Inflammatory macrophage treated with lipopolysaccharide for 4 hours (primary cell): ENCODE data around the gene KDM4F.
"Not testable (repeated sequence)": the region's sequence is repeated elsewhere in the genome, so short reads cannot be mapped to it uniquely, and the experiment has no call there.

Experiments
- DNase-seq: peaks from one replicate; pipeline ENCODE4 v3.0.0-alpha.2; 2020

The KDM4F gene

GRCh38 chr11:95049122-95049521 lies at the start of gene KDM4F:
KDM4F (plus strand) TSS chr11:95049422.
- not testable (repeated sequence) for DNase-seq

DNA sequence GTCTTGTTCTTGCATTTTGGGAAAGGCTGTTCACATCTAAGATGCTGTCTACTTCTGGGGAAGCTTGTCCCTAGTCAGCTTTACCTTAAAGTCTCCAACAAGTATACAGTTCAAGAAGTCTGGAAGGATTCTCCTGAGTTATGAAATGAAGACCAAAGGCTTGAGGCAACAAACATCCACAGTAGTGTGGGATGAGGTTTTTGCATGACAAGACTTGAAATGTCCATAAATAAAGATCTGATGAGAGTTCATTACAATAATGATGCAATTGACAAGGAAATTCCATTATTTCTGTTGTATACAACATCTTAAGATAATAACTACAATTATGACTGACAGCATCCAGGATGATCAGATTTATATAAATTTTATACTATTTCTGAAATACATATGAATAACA lies 45.5 kb upstream of the KDM4F start:
- peak; percentile 9 for DNase-seq

- DNase-seq, result no peak
Measured at GRCh38 chr11:95005642-95006041, 43.6 kb upstream of the KDM4F start.

DNA sequence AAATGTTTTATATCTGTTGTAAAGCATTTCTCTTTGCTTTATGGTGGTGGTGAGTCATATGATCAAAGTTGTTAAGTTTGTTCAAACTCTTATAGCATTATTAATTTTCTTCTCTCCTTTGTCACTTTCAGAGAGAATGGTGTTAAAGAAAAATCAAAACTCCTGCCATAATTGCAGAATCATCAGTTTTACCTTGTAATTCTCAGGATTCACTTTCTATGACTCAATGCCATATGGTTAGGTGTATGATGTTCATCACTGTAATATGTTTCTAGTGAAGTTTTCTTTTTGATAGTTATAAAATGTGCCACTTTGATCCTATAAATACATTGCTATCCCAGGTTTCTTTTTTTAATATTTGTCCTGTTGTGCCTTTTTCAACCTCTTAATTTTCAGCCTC lies 37.8 kb upstream of the KDM4F start:
- DNase-seq, result no peak

- no peak for DNase-seq
Measured at GRCh38 chr11:95014184-95014821, 34.9 kb upstream of the KDM4F start.

DNA sequence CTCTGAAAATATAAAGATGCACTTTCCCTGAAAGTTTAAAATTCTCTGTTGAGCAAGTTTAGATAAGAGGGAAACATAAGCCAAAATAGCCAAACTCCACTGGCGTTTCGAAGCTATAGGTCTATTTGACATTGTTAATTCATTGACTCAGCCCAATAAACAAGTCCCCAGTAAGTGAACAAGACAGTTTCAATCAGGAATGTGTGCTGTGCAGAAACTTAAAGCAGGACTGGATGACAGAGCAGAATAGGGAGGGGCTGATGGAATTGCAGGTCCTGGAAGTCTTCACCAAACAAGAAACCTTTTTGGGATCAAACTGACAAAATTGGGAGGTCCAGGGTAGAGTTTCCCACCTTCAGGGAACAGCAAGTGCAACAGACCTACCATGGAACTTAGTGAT lies 33.1 kb upstream of the KDM4F start:
- DNase-seq, result no peak

DNA sequence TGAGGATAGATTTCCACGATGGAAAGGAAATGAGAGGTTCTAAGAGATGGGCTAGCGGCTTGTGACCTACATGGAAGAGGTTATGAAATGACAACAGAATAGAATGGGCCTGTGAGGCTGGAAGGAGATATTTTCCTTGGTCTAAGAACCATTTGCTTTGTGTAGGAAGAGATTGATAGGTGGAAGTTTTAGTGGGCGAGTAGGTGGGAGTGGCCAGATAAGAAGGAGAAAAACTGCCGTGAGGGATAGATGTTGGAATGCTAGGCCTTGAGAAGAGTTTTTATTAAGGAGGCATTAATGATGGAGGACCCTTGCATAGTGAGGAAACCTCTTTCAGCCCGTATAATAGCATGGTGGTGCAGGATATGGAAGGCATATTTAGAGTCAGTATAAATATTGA lies 27.8 kb upstream of the KDM4F start:
- DNase-seq, result not testable (repeated sequence)

DNA sequence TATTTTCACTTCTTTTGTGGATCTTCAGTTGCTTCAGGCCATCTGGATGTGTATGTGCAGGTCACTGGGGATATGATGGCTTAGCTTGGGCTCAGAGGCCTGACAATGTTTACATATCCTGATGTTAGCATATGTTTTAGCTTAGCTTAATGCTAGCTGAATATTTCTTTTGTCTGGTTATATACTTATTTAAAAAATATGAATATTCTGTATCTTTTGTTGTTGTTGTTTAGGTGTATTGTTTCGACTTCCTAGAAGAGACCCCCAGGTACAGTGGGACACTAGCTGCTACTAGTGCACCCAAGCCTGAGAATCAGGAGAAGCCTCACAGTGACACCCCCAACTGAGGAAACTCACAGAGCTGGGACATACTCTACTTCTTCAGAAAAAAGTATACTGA lies 24.3 kb upstream of the KDM4F start, which contains the start of gene KDM4E:
Gene KDM4E, plus strand, starts transcription at position 301 of the 400 bp plus-strand sequence. CDS start 300 bp downstream, outside the sequence.
- DNase-seq, result no peak

DNA sequence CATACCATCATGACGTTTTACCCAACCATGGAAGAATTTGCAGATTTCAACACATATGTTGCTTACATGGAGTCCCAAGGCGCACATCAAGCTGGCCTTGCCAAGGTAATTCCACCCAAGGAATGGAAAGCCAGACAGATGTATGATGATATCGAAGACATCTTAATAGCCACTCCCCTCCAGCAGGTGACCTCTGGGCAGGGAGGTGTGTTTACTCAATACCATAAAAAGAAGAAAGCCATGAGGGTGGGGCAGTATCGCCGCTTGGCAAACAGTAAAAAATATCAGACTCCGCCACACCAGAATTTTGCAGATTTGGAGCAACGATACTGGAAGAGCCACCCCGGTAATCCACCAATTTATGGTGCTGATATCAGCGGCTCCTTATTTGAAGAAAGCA lies 23.6 kb upstream of the KDM4F start:
- not testable (repeated sequence) for DNase-seq

DNA sequence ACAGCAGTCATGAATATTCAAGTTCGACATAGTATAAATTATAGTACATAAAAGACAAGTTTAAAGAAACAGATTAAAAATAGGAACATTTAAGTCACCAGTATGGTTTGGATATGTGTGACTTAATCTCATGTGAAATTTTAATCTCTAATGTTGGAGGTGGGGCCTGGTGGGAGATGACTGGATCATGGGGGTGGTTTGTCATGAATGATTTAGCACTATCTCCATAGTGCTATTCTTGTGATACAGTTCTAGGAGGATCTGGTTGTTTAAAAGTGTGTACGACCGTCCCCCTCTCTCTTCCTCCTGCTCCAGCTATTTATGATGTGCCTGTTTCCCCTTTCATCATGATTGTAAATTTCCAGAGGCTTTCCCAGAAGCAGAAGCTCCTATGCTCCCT lies 20.9 kb upstream of the KDM4F start:
- DNase-seq, result peak; percentile 2

GRCh38 chr11:95033051-95033450 lies 16.2 kb upstream of the KDM4F start:
- DNase-seq, result no peak

DNA sequence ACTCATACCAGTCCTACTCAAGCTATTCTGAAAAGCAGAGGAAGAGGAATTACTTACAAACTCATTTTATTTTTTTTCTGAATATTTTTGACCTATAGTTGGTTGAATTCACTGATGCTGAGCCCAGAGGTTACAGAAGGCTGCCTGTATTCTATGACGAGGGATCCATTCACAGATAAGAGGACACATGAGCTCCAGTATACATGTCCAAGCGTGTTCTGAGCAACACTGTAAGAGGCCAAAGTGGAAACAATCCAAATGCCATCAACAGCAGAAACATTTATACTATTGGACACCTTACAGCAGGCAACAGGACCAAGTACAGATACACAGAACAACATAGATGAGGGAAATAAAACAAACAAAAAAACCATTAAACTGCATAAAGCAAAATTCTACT lies 13.9 kb upstream of the KDM4F start:
- DNase-seq, result no peak

DNA sequence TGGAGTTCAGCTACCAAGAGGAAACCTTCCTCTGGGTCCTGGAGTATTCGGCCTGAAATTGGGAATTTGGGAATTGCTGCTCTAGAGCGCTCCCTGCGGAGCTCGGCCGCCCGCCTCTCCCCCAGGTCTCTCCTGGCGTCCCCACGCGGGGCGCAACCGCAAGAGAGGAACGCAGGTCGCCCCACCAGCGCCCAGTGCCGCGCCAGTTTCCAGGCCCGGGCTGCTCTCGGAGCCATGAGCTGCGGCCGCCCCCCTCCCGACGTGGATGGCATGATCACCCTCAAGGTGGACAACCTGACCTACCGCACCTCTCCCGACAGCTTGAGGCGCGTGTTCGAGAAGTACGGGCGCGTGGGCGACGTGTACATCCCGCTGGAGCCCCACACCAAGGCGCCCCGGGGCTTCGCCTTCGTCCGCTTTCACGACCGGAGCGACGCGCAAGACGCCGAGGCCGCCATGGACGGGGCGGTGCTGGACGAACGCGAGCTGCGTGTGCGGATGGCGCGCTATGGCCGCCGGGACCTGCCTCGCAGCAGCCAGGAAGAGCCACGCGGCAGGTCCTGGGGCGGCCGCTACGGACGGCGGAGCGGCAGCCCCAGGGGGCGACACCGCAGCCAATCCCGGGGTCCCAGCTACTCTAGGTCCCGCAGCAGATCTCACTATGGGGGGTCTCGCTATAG lies 11.7 kb upstream of the KDM4F start:
- DNase-seq, result not testable (repeated sequence)

- DNase-seq, result no peak
Measured at GRCh38 chr11:95042239-95042638, 7.0 kb upstream of the KDM4F start.

- DNase-seq, result no peak
Measured at GRCh38 chr11:95042906-95043305, 6.3 kb upstream of the KDM4F start.

DNA sequence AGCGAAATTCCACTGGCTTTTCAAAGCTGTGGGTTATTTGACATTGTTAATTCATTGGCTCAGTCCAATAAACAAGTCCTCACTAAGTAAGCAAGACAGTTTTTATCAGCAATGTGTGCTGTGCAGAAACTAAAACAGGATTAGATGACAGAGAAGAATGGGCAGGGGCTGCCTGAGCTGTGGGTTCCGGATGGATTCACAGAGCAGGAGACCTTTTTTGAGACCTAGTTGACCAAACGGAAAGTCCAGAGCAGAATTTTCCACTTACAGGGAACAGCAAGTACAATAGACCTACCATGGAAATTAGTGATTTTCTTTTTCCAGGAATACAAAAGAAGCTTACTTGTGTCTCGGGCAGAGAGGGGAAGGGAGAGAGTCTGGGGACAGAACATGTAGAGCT lies 5.2 kb upstream of the KDM4F start:
- no peak for DNase-seq

- no peak for DNase-seq
Measured at GRCh38 chr11:95045812-95046211, 3.4 kb upstream of the KDM4F start.

GRCh38 chr11:95050595-95051202 lies 1.5 kb downstream of the KDM4F start:
- no peak for DNase-seq

GRCh38 chr11:95054356-95054755 lies 5.1 kb downstream of the KDM4F start:
- DNase-seq, result no peak

GRCh38 chr11:95055283-95055897 lies 6.2 kb downstream of the KDM4F start:
- no peak for DNase-seq

GRCh38 chr11:95057959-95058358 lies 8.7 kb downstream of the KDM4F start:
- no peak for DNase-seq

DNA sequence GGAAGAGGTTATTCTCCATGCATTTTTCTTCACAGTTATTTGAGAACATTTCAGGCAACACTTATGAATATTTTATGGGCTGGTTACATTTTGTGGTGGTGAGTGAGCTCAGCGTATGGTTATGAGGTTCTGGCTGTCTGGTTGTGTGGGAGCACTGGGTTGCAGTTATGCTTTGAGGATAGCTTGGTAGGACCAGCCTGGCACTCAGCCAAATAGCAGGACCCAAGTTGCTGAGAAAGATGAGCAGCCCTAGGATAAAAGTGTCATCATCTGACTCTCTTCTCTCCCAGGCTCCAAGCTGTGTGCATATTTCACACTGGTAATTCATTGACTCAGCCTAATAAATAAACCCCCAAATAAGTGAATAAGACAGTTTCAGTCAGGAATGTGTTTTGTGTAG lies 9.4 kb downstream of the KDM4F start:
- no peak for DNase-seq

DNA sequence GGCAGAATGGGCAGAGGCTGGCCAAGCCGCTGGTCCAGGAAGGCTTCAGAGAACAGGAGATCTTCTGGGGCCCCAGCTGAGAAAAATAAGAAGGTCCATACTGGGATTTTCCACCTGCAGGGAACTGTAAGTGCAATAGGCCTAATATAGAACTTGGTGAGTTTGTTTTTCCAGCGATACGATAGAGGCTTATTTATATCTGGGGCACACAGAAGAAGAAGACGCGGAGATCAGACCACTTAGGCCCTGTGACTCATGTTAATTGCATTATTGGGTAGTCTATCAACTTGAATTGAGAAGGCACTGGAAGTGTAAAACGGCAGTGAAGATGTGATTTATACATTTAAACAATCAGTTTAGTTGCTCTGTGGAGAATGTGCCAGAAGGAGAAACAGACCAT lies 9.8 kb downstream of the KDM4F start:
- no peak for DNase-seq

DNA sequence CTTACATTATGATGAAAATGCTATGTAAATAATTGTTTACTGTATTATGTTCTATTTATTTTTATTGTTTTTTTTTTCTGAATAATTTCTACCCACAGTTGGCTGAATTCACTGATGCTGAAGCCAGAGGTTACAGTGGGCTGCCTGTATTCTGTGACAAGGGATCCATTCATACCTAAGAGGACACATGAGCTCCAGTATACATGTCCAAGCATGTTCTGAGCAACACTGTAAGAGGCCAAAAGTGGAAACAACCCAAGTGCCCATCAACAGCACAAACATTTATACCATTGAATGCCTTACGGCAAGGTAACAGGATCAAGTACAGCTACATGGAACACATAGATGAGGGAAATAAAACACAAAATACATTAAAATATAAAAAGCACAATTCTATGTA lies 16.1 kb downstream of the KDM4F start:
- DNase-seq, result no peak
